ENCODE measurements around the gene NUBP2.

NUBP2 gene

DNA sequence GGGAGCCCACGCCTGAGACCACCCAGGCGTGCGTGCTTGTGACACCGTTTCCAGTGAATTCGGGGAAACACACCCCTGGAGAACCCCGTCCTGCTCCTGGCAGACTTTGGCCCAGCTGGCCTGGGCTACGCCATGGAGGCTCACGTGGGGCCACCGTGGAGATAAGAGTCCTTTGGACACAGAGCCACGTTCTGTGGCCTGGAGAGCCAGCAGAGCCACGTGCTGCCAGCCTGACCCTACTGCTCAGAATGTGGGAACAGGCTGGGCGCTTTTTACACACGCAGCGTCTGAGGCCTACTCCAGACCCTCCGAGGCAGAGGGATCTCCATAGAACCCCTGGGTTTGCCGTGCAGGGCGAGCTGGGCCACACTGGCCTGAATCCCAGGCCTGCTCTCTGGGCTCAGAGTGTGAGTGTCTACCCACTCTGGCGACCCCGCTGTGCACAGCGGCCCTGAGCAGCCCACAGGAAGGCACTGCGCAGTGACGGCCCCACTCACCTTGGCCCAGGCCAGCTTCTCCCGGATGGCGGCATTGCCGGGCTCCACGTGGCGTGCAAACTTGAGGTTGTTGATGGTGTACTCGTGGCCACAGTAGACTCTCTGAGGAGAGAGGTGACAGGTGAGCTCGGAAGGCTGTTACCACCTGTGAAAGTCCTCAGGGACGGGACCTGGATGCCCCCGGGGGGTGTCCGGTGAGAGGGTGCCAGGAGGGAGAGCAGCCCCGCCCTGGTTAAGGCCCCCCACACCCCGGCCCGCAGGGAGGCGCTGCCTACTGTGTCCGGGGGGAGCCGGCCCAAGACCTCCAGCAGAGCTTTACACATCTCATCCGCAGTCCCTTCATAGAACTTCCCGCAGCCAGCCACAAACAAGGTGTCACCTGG, 33.9 kb downstream of the NUBP2 start:
- peaks cover 34% of the 10 kb centered on the region for H3K36me3 ChIP-seq (ENCODE audit: control insufficient read depth, insufficient read depth, low read length)
- no peak overlapping the region for H3K4me3 ChIP-seq (ENCODE audit: extremely low read depth, insufficient read depth, low read length, poor library complexity, severe bottlenecking)
- 96% methylated on average over 30 to 39 of the region's 40 CpGs for WGBS, 2 experiments (ENCODE audit: insufficient coverage in 2 of 2)
- no peaks in the 10 kb centered on the region for H3K4me1 ChIP-seq (ENCODE audit: control insufficient read depth, insufficient read depth, low read length, poor library complexity, severe bottlenecking)
- H3K9me3 ChIP-seq (ENCODE audit: control insufficient read depth, low read length): no peaks in the 10 kb centered on the region
- no peak overlapping the region for H3K27ac ChIP-seq (ENCODE audit: low read depth, low read length, severe bottlenecking)

GRCh38 chr16:1817276-1817589, 34.5 kb downstream of the NUBP2 start:
- H3K4me1 ChIP-seq (ENCODE audit: control insufficient read depth, insufficient read depth, low read length, poor library complexity, severe bottlenecking): no peaks in the 10 kb centered on the region
- H3K4me3 ChIP-seq (ENCODE audit: extremely low read depth, insufficient read depth, low read length, poor library complexity, severe bottlenecking): no peak overlapping the region
- H3K36me3 ChIP-seq (ENCODE audit: control insufficient read depth, insufficient read depth, low read length): peaks cover 37% of the 10 kb centered on the region
- H3K9me3 ChIP-seq (ENCODE audit: control insufficient read depth, low read length): no peaks in the 10 kb centered on the region
- 87 to 99% methylated on average over 4 to 8 of the region's 9 CpGs for WGBS, 2 experiments (ENCODE audit: insufficient coverage in 2 of 2)
- H3K27ac ChIP-seq (ENCODE audit: low read depth, low read length, severe bottlenecking): no peak overlapping the region

GRCh38 chr16:1817716-1818115, 35.0 kb downstream of the NUBP2 start:
- no peaks in the 10 kb centered on the region for H3K9me3 ChIP-seq (ENCODE audit: control insufficient read depth, low read length)
- no peak overlapping the region for H3K27ac ChIP-seq (ENCODE audit: low read depth, low read length, severe bottlenecking)
- WGBS, 2 experiments (ENCODE audit: insufficient coverage in 2 of 2): 90 to 97% methylated on average over 15 to 17 of the region's 17 CpGs
- H3K36me3 ChIP-seq (ENCODE audit: control insufficient read depth, insufficient read depth, low read length): peaks cover 41% of the 10 kb centered on the region
- no peaks in the 10 kb centered on the region for H3K4me1 ChIP-seq (ENCODE audit: control insufficient read depth, insufficient read depth, low read length, poor library complexity, severe bottlenecking)
- H3K4me3 ChIP-seq (ENCODE audit: extremely low read depth, insufficient read depth, low read length, poor library complexity, severe bottlenecking): no peak overlapping the region

GRCh38 chr16:1818204-1818872, 35.6 kb downstream of the NUBP2 start:
- H3K4me3 ChIP-seq (ENCODE audit: extremely low read depth, insufficient read depth, low read length, poor library complexity, severe bottlenecking): no peak overlapping the region
- 95% methylated on average over 21 to 27 of the region's 27 CpGs for whole genome bisulfite sequencing, 2 experiments (ENCODE audit: insufficient coverage in 2 of 2)
- no peaks in the 10 kb centered on the region for H3K9me3 ChIP-seq (ENCODE audit: control insufficient read depth, low read length)
- peaks cover 44% of the 10 kb centered on the region for H3K36me3 ChIP-seq (ENCODE audit: control insufficient read depth, insufficient read depth, low read length)
- H3K27ac ChIP-seq (ENCODE audit: low read depth, low read length, severe bottlenecking): no peak overlapping the region
- no peaks in the 10 kb centered on the region for H3K4me1 ChIP-seq (ENCODE audit: control insufficient read depth, insufficient read depth, low read length, poor library complexity, severe bottlenecking)

DNA sequence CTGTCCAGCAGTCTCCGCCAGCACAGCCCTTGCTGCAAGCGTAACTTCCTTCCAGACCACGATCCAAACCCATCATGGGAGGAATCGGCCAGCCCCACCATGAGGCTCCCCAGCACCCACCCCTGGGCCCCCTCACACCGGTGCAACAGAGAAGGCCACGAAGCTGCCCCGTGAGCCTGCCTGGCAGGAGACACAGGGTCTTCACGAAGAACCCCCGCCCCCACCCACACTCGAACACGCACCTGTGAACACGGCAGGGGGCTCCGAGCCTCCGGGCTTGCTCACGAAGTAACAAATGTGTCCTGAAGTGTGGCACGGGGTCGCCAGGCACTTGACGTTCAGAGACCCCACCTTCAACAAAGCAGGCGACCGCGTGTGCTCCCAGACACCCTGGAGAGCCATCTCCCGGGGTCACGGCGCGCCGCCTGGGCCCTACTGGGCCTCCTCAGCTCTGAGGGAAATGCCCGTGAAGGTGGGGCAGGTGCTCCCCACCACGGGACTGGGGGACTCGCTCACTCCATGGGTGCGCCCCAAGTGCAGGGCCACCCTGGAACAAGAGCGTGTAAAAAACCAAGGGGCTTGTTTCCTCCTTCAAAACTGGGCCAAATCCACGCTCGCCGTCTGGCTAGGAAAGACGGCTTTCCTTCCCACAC, 36.2 kb downstream of the NUBP2 start:
- WGBS, 2 experiments (ENCODE audit: insufficient coverage in 2 of 2): 97% methylated on average over 28 to 34 of the region's 35 CpGs
- H3K36me3 ChIP-seq (ENCODE audit: control insufficient read depth, insufficient read depth, low read length): peaks cover 39% of the 10 kb centered on the region
- no peak overlapping the region for H3K27ac ChIP-seq (ENCODE audit: low read depth, low read length, severe bottlenecking)

DNA sequence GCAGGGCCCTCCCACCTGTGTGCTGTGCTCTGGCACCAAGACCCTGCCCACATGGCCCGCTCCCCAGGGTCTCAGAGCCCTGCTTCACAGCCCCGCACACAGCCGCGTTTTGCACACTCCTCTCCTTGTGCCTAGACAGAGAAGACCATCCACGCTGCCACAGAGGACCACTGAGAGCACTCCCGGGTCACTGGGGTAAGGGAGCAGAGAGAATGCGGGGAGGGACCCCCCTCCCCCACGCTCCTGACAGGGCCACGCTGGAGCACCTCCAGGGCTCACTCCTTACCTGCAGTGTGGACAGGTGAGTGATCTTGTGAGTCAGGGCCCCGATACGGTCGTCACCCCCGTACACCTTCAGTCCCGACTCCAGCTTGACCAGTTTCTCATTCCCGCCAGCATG, 36.9 kb downstream of the NUBP2 start:
- no peaks in the 10 kb centered on the region for H3K9me3 ChIP-seq (ENCODE audit: control insufficient read depth, low read length)
- no peaks in the 10 kb centered on the region for H3K4me1 ChIP-seq (ENCODE audit: control insufficient read depth, insufficient read depth, low read length, poor library complexity, severe bottlenecking)
- no peak overlapping the region for H3K4me3 ChIP-seq (ENCODE audit: extremely low read depth, insufficient read depth, low read length, poor library complexity, severe bottlenecking)
- 89 to 95% methylated on average over 10 to 11 of the region's 15 CpGs for WGBS, 2 experiments (ENCODE audit: insufficient coverage in 2 of 2)
- H3K27ac ChIP-seq (ENCODE audit: low read depth, low read length, severe bottlenecking): no peak overlapping the region
- H3K36me3 ChIP-seq (ENCODE audit: control insufficient read depth, insufficient read depth, low read length): peaks cover 35% of the 10 kb centered on the region

More for the DNA sequence above, 36.2 kb downstream of the NUBP2 start:
- Histone ChIP-seq H3K4me3 (ENCODE audit: extremely low read depth, insufficient read depth, low read length, poor library complexity, severe bottlenecking) (no peak overlapping the region), H3K4me1 (ENCODE audit: control insufficient read depth, insufficient read depth, low read length, poor library complexity, severe bottlenecking) (no peaks in the 10 kb centered on the region), H3K9me3 (ENCODE audit: control insufficient read depth, low read length) (no peaks in the 10 kb centered on the region)

DNA sequence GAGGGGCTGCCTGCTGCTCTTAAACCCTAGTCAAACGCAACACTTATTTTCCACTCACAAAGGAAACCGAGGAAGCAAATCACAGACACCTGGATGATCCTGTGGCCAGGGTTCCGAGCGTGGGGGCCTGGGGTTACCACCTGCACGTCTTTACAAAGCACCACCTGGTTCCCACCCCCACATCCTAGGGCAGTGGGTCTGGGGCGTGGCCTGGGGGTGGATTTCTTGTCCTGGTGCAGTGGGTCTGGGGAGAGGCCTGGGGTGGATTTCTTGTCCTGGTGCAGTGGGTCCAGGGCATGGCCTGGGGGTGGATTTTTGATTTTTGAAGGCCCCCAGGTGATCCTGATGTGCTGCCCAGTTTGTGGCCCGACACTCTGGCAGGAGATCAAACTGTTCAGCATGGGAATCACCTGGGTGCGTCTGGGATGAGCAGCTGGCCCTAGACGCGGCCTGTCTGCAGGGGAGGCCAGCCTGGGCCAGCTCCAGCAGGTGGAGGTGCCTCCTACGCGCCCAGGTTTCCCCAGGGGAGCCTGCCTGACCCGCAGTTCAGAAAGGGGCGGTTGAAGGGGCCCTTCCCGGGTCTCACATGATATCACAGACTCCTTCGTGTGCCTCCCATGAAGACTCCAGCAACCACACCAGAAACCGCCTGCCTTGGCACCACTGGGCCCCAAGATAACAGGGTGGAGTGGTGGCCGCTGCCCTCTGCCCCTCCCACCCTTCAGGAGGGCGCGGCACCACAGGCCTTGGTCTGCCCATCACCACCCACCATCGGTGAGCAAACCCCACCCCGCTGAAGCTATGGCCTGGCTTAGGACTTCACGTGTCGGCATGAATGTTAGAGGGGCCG, 37.6 kb downstream of the NUBP2 start:
- Histone ChIP-seq H3K9me3 (ENCODE audit: control insufficient read depth, low read length) (no peaks in the 10 kb centered on the region), H3K4me1 (ENCODE audit: control insufficient read depth, insufficient read depth, low read length, poor library complexity, severe bottlenecking) (no peaks in the 10 kb centered on the region), H3K27ac (ENCODE audit: low read depth, low read length, severe bottlenecking) (no peak overlapping the region), H3K36me3 (ENCODE audit: control insufficient read depth, insufficient read depth, low read length) (peaks cover 35% of the 10 kb centered on the region), H3K4me3 (ENCODE audit: extremely low read depth, insufficient read depth, low read length, poor library complexity, severe bottlenecking) (no peak overlapping the region)
- 90 to 94% methylated on average over 15 to 19 of the region's 25 CpGs for WGBS, 2 experiments (ENCODE audit: insufficient coverage in 2 of 2)

- Histone ChIP-seq H3K9me3 (ENCODE audit: control insufficient read depth, low read length) (no peaks in the 10 kb centered on the region), H3K27ac (ENCODE audit: low read depth, low read length, severe bottlenecking) (no peak overlapping the region), H3K36me3 (ENCODE audit: control insufficient read depth, insufficient read depth, low read length) (peaks cover 35% of the 10 kb centered on the region), H3K4me1 (ENCODE audit: control insufficient read depth, insufficient read depth, low read length, poor library complexity, severe bottlenecking) (no peaks in the 10 kb centered on the region), H3K4me3 (ENCODE audit: extremely low read depth, insufficient read depth, low read length, poor library complexity, severe bottlenecking) (no peak overlapping the region)
- WGBS, 2 experiments (ENCODE audit: insufficient coverage in 2 of 2): 93 to 97% methylated on average over 12 of the region's 12 CpGs
These were observed 38.2 kb downstream of the NUBP2 start for GRCh38 chr16:1820946-1821290.

DNA sequence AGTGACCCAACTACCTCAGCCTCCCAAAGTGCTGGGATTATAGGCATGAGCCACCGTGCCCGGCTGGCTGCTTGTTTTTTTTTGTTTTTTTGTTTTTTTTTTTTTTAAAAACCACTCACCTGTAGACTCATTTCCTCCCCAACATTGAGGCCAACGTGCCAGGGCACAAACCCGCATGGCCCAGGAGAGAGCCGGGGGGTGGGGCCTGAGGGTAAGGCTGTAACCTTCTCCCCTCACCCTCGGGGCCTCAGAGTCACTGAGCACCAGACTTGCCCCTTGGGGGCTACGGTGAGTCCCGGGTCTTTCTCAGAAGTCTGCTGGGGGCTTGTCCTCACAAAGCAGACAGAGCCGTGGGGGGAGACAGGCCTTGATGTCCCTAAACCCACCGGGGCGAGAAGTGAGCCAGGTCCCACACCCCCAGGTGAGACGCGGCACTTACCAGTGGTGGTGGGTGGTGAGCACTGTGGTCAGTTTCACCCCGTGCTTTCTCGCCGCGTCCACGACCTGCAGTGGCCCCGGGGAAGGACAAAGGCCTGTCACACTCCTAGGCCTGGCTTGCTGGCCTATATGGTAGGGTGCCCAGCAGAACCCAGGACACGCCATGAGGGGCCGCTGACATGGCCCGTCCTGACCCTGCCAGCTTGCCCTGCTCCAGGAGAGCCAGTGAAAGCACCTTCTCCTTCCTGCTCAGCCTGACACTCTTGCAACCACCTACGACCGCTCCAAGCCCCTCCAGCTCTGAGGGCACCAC, 39.3 kb downstream of the NUBP2 start:
- H3K9me3 ChIP-seq (ENCODE audit: control insufficient read depth, low read length): no peaks in the 10 kb centered on the region
- H3K27ac ChIP-seq (ENCODE audit: low read depth, low read length, severe bottlenecking): no peak overlapping the region
- 95 to 98% methylated on average over 19 of the region's 24 CpGs for WGBS, 2 experiments (ENCODE audit: insufficient coverage in 2 of 2)
- peaks cover 26% of the 10 kb centered on the region for H3K36me3 ChIP-seq (ENCODE audit: control insufficient read depth, insufficient read depth, low read length)
- H3K4me3 ChIP-seq (ENCODE audit: extremely low read depth, insufficient read depth, low read length, poor library complexity, severe bottlenecking): no peak overlapping the region
- no peaks in the 10 kb centered on the region for H3K4me1 ChIP-seq (ENCODE audit: control insufficient read depth, insufficient read depth, low read length, poor library complexity, severe bottlenecking)

DNA sequence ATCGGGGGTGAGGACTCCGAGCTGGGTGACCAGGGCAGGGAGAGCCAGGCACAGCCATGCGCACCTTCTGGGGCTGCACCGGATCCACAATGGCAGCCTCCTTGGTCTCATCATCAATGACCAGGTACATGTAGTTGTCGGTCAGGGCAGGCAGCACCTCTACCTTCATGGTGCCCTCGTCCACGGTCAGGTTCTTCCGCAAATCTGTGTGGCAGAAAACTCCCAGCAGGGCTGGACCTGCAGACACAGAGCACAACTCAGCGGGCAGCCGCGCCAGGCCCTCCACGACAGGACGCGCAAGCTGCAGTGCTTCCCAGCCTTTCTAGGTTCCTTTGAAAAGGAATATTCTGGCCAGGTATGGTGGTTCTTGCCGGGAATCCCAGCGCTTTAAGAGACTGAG, 40.0 kb downstream of the NUBP2 start:
- 93 to 99% methylated on average over 13 to 14 of the region's 16 CpGs for WGBS, 2 experiments (ENCODE audit: insufficient coverage in 2 of 2)
- Histone ChIP-seq H3K27ac (ENCODE audit: low read depth, low read length, severe bottlenecking) (no peak overlapping the region), H3K9me3 (ENCODE audit: control insufficient read depth, low read length) (no peaks in the 10 kb centered on the region), H3K4me3 (ENCODE audit: extremely low read depth, insufficient read depth, low read length, poor library complexity, severe bottlenecking) (no peak overlapping the region), H3K36me3 (ENCODE audit: control insufficient read depth, insufficient read depth, low read length) (peaks cover 23% of the 10 kb centered on the region), H3K4me1 (ENCODE audit: control insufficient read depth, insufficient read depth, low read length, poor library complexity, severe bottlenecking) (no peaks in the 10 kb centered on the region)

Measured in mesodermal cell (in vitro differentiated cells).